ENCODE data around the gene KCNQ1OT1.

KCNQ1OT1 gene

DNA sequence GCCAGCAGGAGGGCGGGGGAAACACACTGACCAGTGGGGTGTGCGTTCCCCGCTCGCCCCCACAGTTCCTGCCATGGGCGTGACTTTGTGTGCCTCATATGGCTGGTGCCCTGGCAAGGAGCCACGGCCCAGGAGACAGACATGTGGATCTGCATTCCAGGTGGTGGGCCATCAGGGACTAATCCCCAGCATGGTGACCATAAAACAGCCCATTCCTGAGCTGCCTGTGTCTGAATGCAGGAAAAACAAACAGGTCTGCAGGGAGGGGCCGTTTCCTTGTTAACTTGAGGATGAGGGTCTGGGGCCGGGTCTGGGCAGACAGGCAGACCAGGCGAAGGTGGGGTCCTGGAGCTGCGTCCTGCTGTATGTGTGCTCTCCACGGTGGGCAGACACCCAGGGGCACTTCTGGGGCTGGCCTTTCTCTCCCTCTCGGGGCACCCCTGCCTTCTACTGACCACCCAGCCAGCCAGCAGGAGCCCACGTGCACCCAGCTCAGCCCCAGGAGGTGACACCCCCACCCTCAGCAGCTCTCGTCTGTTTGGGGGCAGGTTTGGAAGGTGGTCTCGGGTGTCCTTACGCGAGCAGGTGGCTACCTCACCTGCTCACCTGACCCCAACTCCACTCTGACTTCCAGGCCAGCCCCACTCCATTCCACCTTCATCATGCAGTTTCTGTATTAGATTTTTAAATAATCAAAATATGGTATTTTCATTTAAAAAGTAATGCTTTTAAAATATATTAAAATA is 120.3 kb downstream of the KCNQ1OT1 start:
- DNase-seq, result no peak

GRCh38 chr11:2578929-2579270 is 120.9 kb downstream of the KCNQ1OT1 start:
- no peak for DNase-seq

GRCh38 chr11:2577991-2578928 is 121.5 kb downstream of the KCNQ1OT1 start:
- no peak for DNase-seq

GRCh38 chr11:2577031-2577990 is 122.5 kb downstream of the KCNQ1OT1 start:
- no peak for DNase-seq

DNA sequence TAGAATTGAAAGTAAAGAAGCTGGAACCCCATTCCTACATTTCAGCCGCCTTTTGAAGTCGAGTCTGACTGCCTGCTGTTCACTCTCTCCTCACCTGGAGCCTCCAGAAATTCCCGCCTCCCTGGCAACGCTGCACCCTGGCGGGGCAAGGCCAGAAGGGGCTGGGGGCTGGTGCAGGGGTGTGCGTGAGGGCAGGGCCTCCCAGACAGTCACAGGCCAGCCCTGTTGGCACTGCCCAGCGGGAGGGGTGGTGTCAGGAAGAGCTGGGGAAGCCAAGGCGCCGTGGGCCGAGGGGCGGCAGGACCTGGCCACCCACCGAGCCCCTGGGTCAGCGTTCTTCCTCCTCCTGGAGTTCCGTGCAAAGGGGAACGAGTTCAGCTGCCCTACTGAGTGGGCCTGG is 123.2 kb downstream of the KCNQ1OT1 start:
- no peak for DNase-seq

- no peak for DNase-seq
Measured at GRCh38 chr11:2576111-2576510, 123.7 kb downstream of the KCNQ1OT1 start.

GRCh38 chr11:2575591-2576051 is 124.2 kb downstream of the KCNQ1OT1 start:
- no peak for DNase-seq

DNA sequence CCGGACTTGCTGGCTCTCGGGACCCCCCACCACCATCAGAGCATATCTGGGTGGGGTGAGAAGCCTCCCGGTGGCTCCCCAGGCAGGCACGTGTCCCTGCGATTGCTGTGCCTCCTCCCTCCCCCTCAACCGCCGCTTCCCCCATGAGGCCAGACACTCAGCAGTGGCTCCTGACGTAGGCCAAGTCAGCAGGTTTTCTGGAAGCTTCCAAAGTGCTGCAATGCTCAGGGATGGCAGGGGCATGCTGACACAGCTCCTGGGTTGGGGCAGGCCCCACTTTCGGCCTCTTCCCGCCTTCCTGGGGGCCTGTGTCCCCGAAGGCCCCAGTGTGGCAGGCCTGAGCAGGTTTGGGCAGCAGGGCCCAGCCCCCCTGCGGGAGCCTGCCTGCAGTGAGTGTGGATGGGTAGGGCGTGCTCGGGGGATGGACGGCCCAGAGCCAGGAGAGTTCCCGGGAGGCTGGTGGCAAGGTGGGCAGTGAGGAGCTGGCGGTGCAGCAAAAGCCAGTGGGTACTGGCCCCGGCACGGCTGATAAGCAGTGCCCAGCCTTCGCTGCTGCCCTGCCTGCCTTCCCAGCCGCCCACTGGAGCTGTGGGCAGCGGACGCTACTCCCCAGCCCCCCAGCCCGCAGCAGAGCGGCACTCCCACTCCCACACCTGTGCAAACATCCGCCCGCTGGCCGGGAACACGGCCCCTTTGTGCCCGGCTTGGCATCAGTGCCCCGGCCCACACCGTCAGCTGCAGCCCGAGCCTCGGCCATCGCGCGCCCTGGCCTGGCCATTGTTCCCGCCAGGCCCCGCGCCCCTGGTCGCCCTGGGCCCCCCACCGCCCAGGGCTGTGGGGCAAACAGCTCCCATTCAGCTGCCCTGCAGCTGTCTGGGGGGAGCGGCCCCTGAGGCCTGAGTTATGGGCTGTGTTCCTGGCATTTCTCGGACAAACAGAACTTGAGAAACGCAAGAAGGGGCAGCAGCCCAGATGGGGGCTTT is 125.0 kb downstream of the KCNQ1OT1 start:
- DNase-seq, result peak; percentile 19 to 55

DNA sequence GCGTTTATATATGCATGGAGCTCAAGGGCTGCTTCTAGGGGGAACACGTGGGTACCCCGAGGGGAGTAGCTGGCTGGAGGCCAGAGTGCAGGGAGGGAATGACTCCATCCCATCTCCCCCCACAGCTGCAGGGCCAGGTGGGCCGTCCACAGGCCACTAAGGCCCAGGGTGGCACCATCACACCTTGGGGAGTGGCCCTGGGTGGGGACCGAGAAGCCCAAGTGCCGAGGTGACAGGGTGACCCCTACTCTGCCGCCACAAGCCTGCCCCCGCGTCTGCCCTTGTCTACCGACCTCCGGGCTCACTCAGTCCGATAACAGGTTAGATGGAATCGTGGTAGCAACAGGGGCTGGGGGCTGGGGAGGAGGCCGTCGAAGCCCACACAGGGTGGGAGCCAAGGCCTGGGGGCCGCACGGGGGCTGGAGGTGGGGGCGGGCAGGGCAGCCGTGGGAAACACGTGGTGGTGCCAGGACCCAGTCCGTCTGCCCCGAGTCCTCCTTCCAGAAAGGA is 125.7 kb downstream of the KCNQ1OT1 start:
- DNase-seq, result no peak

DNA sequence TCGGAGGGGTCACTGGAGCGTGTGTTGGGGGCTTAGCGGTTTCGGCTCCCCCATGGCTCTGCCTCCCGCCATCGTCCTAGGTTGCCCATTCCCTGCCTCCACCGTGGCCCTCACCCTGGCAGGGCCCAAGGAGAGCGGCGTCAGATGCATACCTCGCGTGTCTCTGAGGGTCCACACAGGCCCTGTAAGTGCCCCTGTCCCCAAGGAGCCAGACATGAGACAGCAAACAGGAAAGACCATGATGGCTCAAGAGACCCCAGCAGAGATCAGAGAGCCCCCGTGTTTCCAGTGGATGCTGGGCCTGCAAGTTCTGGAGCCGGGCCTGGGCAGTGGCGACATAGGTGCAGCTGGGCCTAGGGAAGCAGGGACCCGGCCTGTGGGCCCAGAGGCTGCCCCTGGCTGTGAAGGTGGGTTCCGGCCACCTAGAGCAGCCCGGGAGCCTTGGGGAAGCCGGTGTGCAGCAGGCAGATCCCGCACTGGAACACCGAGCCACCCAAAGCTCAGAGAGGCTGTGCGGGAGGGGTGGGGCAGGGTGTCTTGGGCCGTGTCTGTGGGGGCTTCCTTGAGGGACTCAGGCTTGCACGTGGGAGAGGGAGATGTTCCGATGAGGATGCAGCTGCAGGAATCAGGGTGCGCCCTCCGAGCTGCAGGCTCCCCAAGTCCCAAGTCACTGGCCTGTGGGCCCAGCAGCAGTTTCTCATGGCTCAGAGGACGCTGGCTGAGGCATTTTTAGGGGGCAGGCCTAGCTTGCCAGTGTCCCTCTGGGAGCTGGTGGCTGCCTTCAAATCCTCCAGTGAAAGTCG is 126.4 kb downstream of the KCNQ1OT1 start:
- DNase-seq, result no peak

GRCh38 chr11:2572491-2573239 is 127.1 kb downstream of the KCNQ1OT1 start:
- no peak for DNase-seq

- DNase-seq, result no peak
Measured at GRCh38 chr11:2571598-2572281, 128.1 kb downstream of the KCNQ1OT1 start.

- no peak for DNase-seq
Measured at GRCh38 chr11:2570841-2571597, 128.8 kb downstream of the KCNQ1OT1 start.

DNA sequence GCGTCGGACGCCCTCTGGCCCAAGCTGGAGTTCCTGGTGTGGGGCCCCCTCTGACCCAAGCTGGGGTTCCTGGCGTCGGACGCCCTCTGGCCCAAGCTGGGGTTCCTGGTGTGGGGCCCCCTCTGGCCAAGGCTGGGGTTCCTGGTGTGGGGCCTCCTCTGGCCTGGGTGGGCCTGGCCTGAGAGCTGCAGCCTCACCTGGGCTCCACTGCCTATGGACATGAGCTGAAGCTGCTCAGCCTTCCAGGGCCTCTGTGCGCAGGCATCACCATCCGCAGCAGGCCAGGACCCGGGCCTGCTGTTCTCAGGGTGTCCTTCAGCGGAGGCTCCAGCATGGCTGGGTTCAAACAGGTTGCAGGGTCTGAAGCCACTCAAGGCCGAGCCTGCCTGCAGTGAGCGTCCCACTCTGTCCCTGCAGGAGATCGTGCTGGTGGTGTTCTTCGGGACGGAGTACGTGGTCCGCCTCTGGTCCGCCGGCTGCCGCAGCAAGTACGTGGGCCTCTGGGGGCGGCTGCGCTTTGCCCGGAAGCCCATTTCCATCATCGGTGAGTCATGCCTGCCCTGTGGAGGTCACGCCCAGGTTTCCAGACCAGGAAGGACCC is 129.5 kb downstream of the KCNQ1OT1 start:
- no peak for DNase-seq

DNA sequence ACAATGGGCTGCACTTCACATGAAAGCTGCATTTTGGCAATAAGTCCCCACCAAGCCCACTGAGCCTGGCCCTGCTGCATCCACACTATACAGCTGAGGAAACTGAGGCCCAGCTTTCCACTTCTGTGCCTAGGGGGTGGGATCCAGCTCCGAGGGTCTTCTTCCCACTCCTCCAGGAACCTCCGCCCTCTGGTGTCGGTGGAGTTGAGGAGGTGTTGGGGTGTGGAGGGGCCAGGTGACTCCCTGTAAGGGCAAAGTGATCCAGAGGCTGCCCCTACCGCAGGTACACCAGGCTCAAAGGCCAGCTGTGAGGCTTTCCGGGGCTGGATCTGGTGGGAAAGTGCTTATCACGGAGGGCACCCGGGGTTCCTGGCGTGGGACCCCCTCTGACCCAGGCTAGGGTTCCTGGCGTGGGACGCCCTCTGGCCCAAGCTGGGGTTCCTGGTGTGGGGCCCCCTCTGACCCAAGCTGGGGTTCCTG is 130.0 kb downstream of the KCNQ1OT1 start:
- DNase-seq, result no peak

DNA sequence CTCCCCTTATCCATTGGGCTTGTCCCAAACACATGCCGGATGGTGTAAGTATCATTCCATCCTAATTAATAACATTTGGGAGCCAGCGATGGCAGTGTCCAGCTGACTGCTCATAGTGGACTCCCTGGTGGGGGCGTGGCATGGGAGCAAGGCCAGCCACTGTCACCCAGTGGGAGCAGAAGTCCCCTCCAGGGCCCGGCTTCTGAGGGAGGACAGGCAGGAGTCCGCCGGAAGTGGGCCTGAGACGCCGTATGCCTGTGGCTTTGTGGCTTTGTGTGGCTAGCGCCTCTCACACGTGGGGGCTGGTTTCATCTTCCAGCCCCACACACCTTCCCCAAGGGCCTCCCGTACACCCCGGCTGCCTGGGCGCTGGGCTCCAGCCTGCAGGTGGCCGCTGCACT is 130.5 kb downstream of the KCNQ1OT1 start:
- DNase-seq, result no peak

GRCh38 chr11:2567026-2567671 is 132.6 kb downstream of the KCNQ1OT1 start:
- no peak for DNase-seq

All from SHP77 (cell line).